Skeletal muscle satellite cell (primary cell): ENCODE data around the gene RTN4RL2. TPM values are rescaled to one million over a fixed set of nuclear protein-coding genes. Genes with fewer than 3 reads are reported as not detected.

Experiments
- H3K27me3 ChIP-seq: 2 replicates; pipeline ENCODE4 v1.7.0; 2013; ENCODE audit warnings: low read length; ENCODE audit not compliant: control insufficient read depth, insufficient read depth
- H3K36me3 ChIP-seq: 2 replicates; pipeline ENCODE4 v1.7.0; 2013; ENCODE audit warnings: mild to moderate bottlenecking, control low read depth, low read length; ENCODE audit not compliant: insufficient read depth
- H3K4me1 ChIP-seq: 2 replicates; pipeline ENCODE4 v1.7.0; 2013; ENCODE audit warnings: low read length; ENCODE audit not compliant: control insufficient read depth, insufficient read depth
- H3K4me2 ChIP-seq: 2 replicates; pipeline ENCODE4 v1.7.0; 2013; ENCODE audit warnings: mild to moderate bottlenecking, low read length
- H3K4me3 ChIP-seq: 2 replicates; pipeline ENCODE4 v1.7.0; 2013; ENCODE audit warnings: low read length
- H3K9ac ChIP-seq: 2 replicates; pipeline ENCODE4 v1.7.0; 2013; ENCODE audit warnings: mild to moderate bottlenecking, low read depth, low read length, moderate library complexity
- H3K9me3 ChIP-seq: replicated peaks from 2 replicates; pipeline ENCODE4 v1.7.0; 2013; ENCODE audit warnings: mild to moderate bottlenecking, control low read depth, low read length
- total RNA-seq: library from RNA; depleted of rRNA; stranded (reverse); fragments of >200 nt; gene quantifications from 2 replicates; pipeline ENCODE4 v1.2.3, GENCODE V29; 2012; rRNA removed

Gene RTN4RL2
- 0.51 TPM in 1 of 2 replicates, not detected in the other for total RNA-seq

GRCh38 chr11:57460022-57460757, at the start of gene RTN4RL2:
Gene RTN4RL2, plus strand, starts transcription at chr11:57460528. Its CDS starts 338 bp downstream, at chr11:57460866.
- H3K9me3 ChIP-seq: no peaks in the 10 kb centered on the region
- peak within 1 kb of the TSS; percentile 57 for H3K4me3 ChIP-seq
- H3K27me3 ChIP-seq: peaks cover 62% of the 10 kb centered on the region
- H3K4me1 ChIP-seq: peaks cover 24% of the 10 kb centered on the region
- no peak within 1 kb of the TSS for H3K9ac ChIP-seq
- H3K36me3 ChIP-seq: no peaks in the 10 kb centered on the region
- peak within 1 kb of the TSS; percentile 89 for H3K4me2 ChIP-seq

GRCh38 chr11:57413681-57414080, 46.6 kb upstream of the RTN4RL2 start:
- no peaks in the 10 kb centered on the region for H3K27me3 ChIP-seq
- no peaks in the 10 kb centered on the region for H3K9me3 ChIP-seq
- H3K4me3 ChIP-seq: no peak overlapping the region
- peaks cover 60% of the 10 kb centered on the region for H3K36me3 ChIP-seq
- no peak overlapping the region for H3K4me2 ChIP-seq
- no peaks in the 10 kb centered on the region for H3K4me1 ChIP-seq
- no peak overlapping the region for H3K9ac ChIP-seq

GRCh38 chr11:57414612-57415212, 45.6 kb upstream of the RTN4RL2 start:
- H3K27me3 ChIP-seq: no peaks in the 10 kb centered on the region
- H3K4me2 ChIP-seq: no peak overlapping the region
- H3K36me3 ChIP-seq: peaks cover 60% of the 10 kb centered on the region
- H3K9me3 ChIP-seq: no peaks in the 10 kb centered on the region
- no peak overlapping the region for H3K4me3 ChIP-seq
- no peak overlapping the region for H3K9ac ChIP-seq
- H3K4me1 ChIP-seq: no peaks in the 10 kb centered on the region

GRCh38 chr11:57416436-57416835, 43.9 kb upstream of the RTN4RL2 start:
- no peak overlapping the region for H3K4me2 ChIP-seq
- no peak overlapping the region for H3K9ac ChIP-seq
- H3K36me3 ChIP-seq: peaks cover 69% of the 10 kb centered on the region
- H3K27me3 ChIP-seq: no peaks in the 10 kb centered on the region
- no peaks in the 10 kb centered on the region for H3K9me3 ChIP-seq
- no peaks in the 10 kb centered on the region for H3K4me1 ChIP-seq
- H3K4me3 ChIP-seq: no peak overlapping the region

GRCh38 chr11:57417056-57417455, 43.3 kb upstream of the RTN4RL2 start:
- H3K4me1 ChIP-seq: no peaks in the 10 kb centered on the region
- no peak overlapping the region for H3K4me2 ChIP-seq
- H3K36me3 ChIP-seq: peaks cover 66% of the 10 kb centered on the region
- no peaks in the 10 kb centered on the region for H3K27me3 ChIP-seq
- no peaks in the 10 kb centered on the region for H3K9me3 ChIP-seq
- no peak overlapping the region for H3K4me3 ChIP-seq
- no peak overlapping the region for H3K9ac ChIP-seq

GRCh38 chr11:57418131-57418530, 42.2 kb upstream of the RTN4RL2 start:
- Histone ChIP-seq H3K36me3 (peaks cover 64% of the 10 kb centered on the region), H3K9me3 (no peaks in the 10 kb centered on the region), H3K27me3 (no peaks in the 10 kb centered on the region), H3K9ac (no peak overlapping the region), H3K4me2 (no peak overlapping the region), H3K4me3 (no peak overlapping the region), H3K4me1 (no peaks in the 10 kb centered on the region)

GRCh38 chr11:57419146-57419545, 41.2 kb upstream of the RTN4RL2 start:
- H3K4me1 ChIP-seq: peaks cover 2% of the 10 kb centered on the region
- no peak overlapping the region for H3K4me2 ChIP-seq
- H3K9ac ChIP-seq: no peak overlapping the region
- no peak overlapping the region for H3K4me3 ChIP-seq
- peaks cover 55% of the 10 kb centered on the region for H3K36me3 ChIP-seq
- no peaks in the 10 kb centered on the region for H3K9me3 ChIP-seq
- H3K27me3 ChIP-seq: no peaks in the 10 kb centered on the region

- Histone ChIP-seq H3K9ac (no peak overlapping the region), H3K4me2 (no peak overlapping the region), H3K36me3 (peaks cover 47% of the 10 kb centered on the region), H3K9me3 (no peaks in the 10 kb centered on the region), H3K4me3 (no peak overlapping the region), H3K27me3 (no peaks in the 10 kb centered on the region), H3K4me1 (peaks cover 22% of the 10 kb centered on the region)
These were observed 39.3 kb upstream of the RTN4RL2 start for GRCh38 chr11:57421066-57421465.

GRCh38 chr11:57421805-57422204, 38.5 kb upstream of the RTN4RL2 start:
- Histone ChIP-seq H3K9ac (no peak overlapping the region), H3K4me3 (no peak overlapping the region), H3K4me2 (no peak overlapping the region), H3K27me3 (no peaks in the 10 kb centered on the region), H3K9me3 (no peaks in the 10 kb centered on the region), H3K36me3 (peaks cover 41% of the 10 kb centered on the region), H3K4me1 (peaks cover 29% of the 10 kb centered on the region)

GRCh38 chr11:57422669-57423068, 37.7 kb upstream of the RTN4RL2 start:
- Histone ChIP-seq H3K4me3 (no peak overlapping the region), H3K4me1 (peaks cover 38% of the 10 kb centered on the region), H3K4me2 (no peak overlapping the region), H3K9ac (no peak overlapping the region), H3K27me3 (no peaks in the 10 kb centered on the region), H3K9me3 (no peaks in the 10 kb centered on the region), H3K36me3 (peaks cover 34% of the 10 kb centered on the region)

- Histone ChIP-seq H3K4me1 (peaks cover 44% of the 10 kb centered on the region), H3K4me3 (no peak overlapping the region), H3K4me2 (peak overlapping the region; percentile 70), H3K9ac (peak overlapping the region; percentile 29), H3K27me3 (no peaks in the 10 kb centered on the region), H3K36me3 (peaks cover 23% of the 10 kb centered on the region), H3K9me3 (no peaks in the 10 kb centered on the region)
These were observed 36.1 kb upstream of the RTN4RL2 start for GRCh38 chr11:57424137-57424791.
